ENCODE results near the gene VWA5A. TPM values are rescaled to one million over a fixed set of nuclear protein-coding genes. Genes with fewer than 3 reads are reported as not detected.

The VWA5A gene
- total and polyA plus RNA-seq, 9 of the 15 experiments (the other 6 are each of a cell fraction or from before 2014, with no cell fraction given), result 4.6 to 19.7 (median 6.9) TPM

- TF ChIP-seq, protein P1, sequence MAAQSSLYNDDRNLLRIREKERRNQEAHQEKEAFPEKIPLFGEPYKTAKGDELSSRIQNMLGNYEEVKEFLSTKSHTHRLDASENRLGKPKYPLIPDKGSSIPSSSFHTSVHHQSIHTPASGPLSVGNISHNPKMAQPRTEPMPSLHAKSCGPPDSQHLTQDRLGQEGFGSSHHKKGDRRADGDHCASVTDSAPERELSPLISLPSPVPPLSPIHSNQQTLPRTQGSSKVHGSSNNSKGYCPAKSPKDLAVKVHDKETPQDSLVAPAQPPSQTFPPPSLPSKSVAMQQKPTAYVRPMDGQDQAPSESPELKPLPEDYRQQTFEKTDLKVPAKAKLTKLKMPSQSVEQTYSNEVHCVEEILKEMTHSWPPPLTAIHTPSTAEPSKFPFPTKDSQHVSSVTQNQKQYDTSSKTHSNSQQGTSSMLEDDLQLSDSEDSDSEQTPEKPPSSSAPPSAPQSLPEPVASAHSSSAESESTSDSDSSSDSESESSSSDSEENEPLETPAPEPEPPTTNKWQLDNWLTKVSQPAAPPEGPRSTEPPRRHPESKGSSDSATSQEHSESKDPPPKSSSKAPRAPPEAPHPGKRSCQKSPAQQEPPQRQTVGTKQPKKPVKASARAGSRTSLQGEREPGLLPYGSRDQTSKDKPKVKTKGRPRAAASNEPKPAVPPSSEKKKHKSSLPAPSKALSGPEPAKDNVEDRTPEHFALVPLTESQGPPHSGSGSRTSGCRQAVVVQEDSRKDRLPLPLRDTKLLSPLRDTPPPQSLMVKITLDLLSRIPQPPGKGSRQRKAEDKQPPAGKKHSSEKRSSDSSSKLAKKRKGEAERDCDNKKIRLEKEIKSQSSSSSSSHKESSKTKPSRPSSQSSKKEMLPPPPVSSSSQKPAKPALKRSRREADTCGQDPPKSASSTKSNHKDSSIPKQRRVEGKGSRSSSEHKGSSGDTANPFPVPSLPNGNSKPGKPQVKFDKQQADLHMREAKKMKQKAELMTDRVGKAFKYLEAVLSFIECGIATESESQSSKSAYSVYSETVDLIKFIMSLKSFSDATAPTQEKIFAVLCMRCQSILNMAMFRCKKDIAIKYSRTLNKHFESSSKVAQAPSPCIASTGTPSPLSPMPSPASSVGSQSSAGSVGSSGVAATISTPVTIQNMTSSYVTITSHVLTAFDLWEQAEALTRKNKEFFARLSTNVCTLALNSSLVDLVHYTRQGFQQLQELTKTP (IDR thresholded peaks at IDR 0.05; ENCODE audit: low read depth in 1 of 2, partially characterized antibody in 2 of 2), result peak in 1 of 2 experiments; percentile 85
- TF ChIP-seq MXI1 (IDR thresholded peaks at IDR 0.05; ENCODE audit: low read depth, low read length), result peak; percentile 47; the same call in 1 of the 2 replicates
- TF ChIP-seq, protein P2, sequence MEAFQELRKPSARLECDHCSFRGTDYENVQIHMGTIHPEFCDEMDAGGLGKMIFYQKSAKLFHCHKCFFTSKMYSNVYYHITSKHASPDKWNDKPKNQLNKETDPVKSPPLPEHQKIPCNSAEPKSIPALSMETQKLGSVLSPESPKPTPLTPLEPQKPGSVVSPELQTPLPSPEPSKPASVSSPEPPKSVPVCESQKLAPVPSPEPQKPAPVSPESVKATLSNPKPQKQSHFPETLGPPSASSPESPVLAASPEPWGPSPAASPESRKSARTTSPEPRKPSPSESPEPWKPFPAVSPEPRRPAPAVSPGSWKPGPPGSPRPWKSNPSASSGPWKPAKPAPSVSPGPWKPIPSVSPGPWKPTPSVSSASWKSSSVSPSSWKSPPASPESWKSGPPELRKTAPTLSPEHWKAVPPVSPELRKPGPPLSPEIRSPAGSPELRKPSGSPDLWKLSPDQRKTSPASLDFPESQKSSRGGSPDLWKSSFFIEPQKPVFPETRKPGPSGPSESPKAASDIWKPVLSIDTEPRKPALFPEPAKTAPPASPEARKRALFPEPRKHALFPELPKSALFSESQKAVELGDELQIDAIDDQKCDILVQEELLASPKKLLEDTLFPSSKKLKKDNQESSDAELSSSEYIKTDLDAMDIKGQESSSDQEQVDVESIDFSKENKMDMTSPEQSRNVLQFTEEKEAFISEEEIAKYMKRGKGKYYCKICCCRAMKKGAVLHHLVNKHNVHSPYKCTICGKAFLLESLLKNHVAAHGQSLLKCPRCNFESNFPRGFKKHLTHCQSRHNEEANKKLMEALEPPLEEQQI (IDR thresholded peaks at IDR 0.05), result peak; percentile 85
- TF ChIP-seq MEIS2 (IDR thresholded peaks at IDR 0.05; ENCODE audit: partially characterized antibody), result peak; percentile 92
- TF ChIP-seq, protein P3, sequence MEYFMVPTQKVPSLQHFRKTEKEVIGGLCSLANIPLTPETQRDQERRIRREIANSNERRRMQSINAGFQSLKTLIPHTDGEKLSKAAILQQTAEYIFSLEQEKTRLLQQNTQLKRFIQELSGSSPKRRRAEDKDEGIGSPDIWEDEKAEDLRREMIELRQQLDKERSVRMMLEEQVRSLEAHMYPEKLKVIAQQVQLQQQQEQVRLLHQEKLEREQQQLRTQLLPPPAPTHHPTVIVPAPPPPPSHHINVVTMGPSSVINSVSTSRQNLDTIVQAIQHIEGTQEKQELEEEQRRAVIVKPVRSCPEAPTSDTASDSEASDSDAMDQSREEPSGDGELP (CRISPR knock-in tag; IDR thresholded peaks at IDR 0.05; ENCODE audit: borderline replicate concordance), result peak; percentile 83
- TF ChIP-seq, protein P4, sequence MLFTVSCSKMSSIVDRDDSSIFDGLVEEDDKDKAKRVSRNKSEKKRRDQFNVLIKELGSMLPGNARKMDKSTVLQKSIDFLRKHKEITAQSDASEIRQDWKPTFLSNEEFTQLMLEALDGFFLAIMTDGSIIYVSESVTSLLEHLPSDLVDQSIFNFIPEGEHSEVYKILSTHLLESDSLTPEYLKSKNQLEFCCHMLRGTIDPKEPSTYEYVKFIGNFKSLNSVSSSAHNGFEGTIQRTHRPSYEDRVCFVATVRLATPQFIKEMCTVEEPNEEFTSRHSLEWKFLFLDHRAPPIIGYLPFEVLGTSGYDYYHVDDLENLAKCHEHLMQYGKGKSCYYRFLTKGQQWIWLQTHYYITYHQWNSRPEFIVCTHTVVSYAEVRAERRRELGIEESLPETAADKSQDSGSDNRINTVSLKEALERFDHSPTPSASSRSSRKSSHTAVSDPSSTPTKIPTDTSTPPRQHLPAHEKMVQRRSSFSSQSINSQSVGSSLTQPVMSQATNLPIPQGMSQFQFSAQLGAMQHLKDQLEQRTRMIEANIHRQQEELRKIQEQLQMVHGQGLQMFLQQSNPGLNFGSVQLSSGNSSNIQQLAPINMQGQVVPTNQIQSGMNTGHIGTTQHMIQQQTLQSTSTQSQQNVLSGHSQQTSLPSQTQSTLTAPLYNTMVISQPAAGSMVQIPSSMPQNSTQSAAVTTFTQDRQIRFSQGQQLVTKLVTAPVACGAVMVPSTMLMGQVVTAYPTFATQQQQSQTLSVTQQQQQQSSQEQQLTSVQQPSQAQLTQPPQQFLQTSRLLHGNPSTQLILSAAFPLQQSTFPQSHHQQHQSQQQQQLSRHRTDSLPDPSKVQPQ (CRISPR knock-in tag; IDR thresholded peaks at IDR 0.05; ENCODE audit: borderline replicate concordance), result 0 out of 2 replicates have a peak, but pooled peaks have one; percentile 27
- no peak for TF ChIP-seq YY1 (IDR thresholded peaks at IDR 0.05; ENCODE audit: borderline replicate concordance in 1 of 3, control insufficient read depth in 1 of 3, extremely low read depth in 1 of 3, insufficient read depth in 3 of 3, insufficient read length in 1 of 3, insufficient replicate concordance in 2 of 3, low read depth in 1 of 3, low read length in 2 of 3)
- peak; percentile 64 to 66; a peak in 3 of 4 replicates for TF ChIP-seq FOXK2 (conservative IDR thresholded peaks at IDR 0.05 in 1 of 2, IDR thresholded peaks at IDR 0.05 in 1 of 2; ENCODE audit: low read depth in 2 of 2)
- peak; percentile 90 for TF ChIP-seq MTA1 (IDR thresholded peaks at IDR 0.05; ENCODE audit: borderline replicate concordance)
- peak; percentile 90 for TF ChIP-seq HDAC2 (IDR thresholded peaks at IDR 0.05)
- TF ChIP-seq RBM22 (IDR thresholded peaks at IDR 0.05; ENCODE audit: low read depth, low read length, poor library complexity, severe bottlenecking), result no peak
- TF ChIP-seq FOSL1 (tag; conservative IDR thresholded peaks at IDR 0.05), result peak; percentile 96
- TF ChIP-seq GATAD2B (IDR thresholded peaks at IDR 0.05; ENCODE audit: borderline replicate concordance), result peak; percentile 98
- TF ChIP-seq GATA2 (CRISPR knock-in tag; IDR thresholded peaks at IDR 0.05), result peak; percentile 83
- 0 out of 2 replicates have a peak, but pooled peaks have one; percentile 25 for TF ChIP-seq EHMT2 (IDR thresholded peaks at IDR 0.05)
- TF ChIP-seq SMARCE1 (IDR thresholded peaks at IDR 0.05), result peak; percentile 99
Measured at GRCh38 chr11:124079631-124080326, 35.5 kb upstream of the VWA5A start (continued).

All from K562 (cell line).